Thyroid gland (tissue), 4 donors: ENCODE data around the gene PYDC1. TPM values are rescaled to one million over a fixed set of nuclear protein-coding genes. Genes with fewer than 3 reads are reported as not detected.

ENCODE experiments used
- DNase-seq, 2 donors: peaks; one replicate each; pipeline ENCODE4 v3.0.0-alpha.2; 2019
- H3K27ac ChIP-seq, 3 donors: fragments of 200-600 bp; sonication (generic); 1 replicate in 2 of 3; 2 replicates in 1 of 3; pipeline ENCODE4 v1.5.1; 2016 to 2019; ENCODE audit warnings: mild to moderate bottlenecking in 1 of 3, moderate library complexity in 1 of 3
- H3K27me3 ChIP-seq: fragments of 200-600 bp; sonication (generic); one replicate; pipeline ENCODE4 v1.5.1; 2019
- H3K36me3 ChIP-seq, 2 donors: fragments of 200-600 bp; sonication (generic); one replicate each; pipeline ENCODE4 v1.5.1; 2016 to 2019
- H3K4me1 ChIP-seq, 2 donors: fragments of 200-600 bp; sonication (generic); one replicate each; pipeline ENCODE4 v1.5.1; 2017 to 2019
- H3K4me3 ChIP-seq, 3 donors: fragments of 200-600 bp; sonication (generic); replicated peaks in 1 of 3; 1 replicate in 2 of 3; 2 replicates in 1 of 3; pipeline ENCODE4 v1.5.1; 2016; ENCODE audit warnings: mild to moderate bottlenecking in 1 of 3
- H3K9me3 ChIP-seq: fragments of 200-600 bp; sonication (generic); one replicate; pipeline ENCODE4 v1.5.1; 2017
- POLR2A ChIP-seq, 2 donors: fragments of 450-650 bp; IDR thresholded peaks; one replicate each; pipeline ENCODE4 v1.6.1; 2017; ENCODE audit warnings: antibody characterized with exemption in 2 of 2, mild to moderate bottlenecking in 2 of 2, moderate library complexity in 1 of 2
- WGBS, 2 donors: methylation state at CpG; one replicate each; pipeline ENCODE4 v1.1.5; 2017; 5-methylcytosine and 5-hydroxymethylcytosine counted together
- intact Hi-C: fragments of 100-400 bp; cut with DNase I; formaldehyde crosslinking; loops from one replicate; pipeline ENCODE4 v1.15.1; 2023
- total RNA-seq, 4 donors: library from RNA; depleted of rRNA; stranded (reverse); fragments of >200 nt; gene quantifications; one replicate each; pipeline ENCODE4 v1.2.3, GENCODE V29; 2016
- TF ChIP-seq, protein P1 (sequence below), 6 experiments: fragments of 200-600 bp in 3 of 6; fragments of 450-650 bp in 3 of 6; sonication (generic) in 3 of 6; IDR thresholded peaks; one replicate each; pipeline ENCODE4 v1.5.1; 2016 to 2019; ENCODE audit warnings: antibody characterized with exemption in 6 of 6, mild to moderate bottlenecking in 2 of 6, inconsistent platforms in 1 of 6, moderate library complexity in 1 of 6

Gene PYDC1
- total RNA-seq, 4 donors from 2014 or later, result not detected

DNA sequence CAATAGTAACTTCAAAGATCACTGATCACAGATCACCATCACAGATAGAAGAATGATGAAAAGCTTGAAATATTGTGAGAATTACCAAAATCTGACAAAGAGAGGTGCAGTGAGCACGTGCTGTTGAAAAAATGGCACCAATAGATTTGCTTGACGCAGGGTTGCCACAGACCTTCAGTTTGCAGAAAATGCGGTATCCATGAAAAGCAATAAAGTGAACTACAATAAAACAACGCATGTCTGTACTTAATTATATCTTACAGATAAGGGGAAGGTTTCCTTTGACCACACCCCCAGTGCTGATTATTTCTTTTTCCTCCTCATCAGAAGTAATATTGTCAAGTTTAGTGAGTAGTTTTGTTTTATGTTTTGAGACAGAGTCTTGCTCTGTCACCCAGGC is 21.1 kb upstream of the PYDC1 start:
- WGBS, 2 donors, result 90 to 93% methylated on average over 4 of the region's 4 CpGs
- H3K27ac ChIP-seq, result no peak overlapping the region
- no peak overlapping the region for H3K4me3 ChIP-seq
- DNase-seq, result no peak
- TF ChIP-seq, protein P1, sequence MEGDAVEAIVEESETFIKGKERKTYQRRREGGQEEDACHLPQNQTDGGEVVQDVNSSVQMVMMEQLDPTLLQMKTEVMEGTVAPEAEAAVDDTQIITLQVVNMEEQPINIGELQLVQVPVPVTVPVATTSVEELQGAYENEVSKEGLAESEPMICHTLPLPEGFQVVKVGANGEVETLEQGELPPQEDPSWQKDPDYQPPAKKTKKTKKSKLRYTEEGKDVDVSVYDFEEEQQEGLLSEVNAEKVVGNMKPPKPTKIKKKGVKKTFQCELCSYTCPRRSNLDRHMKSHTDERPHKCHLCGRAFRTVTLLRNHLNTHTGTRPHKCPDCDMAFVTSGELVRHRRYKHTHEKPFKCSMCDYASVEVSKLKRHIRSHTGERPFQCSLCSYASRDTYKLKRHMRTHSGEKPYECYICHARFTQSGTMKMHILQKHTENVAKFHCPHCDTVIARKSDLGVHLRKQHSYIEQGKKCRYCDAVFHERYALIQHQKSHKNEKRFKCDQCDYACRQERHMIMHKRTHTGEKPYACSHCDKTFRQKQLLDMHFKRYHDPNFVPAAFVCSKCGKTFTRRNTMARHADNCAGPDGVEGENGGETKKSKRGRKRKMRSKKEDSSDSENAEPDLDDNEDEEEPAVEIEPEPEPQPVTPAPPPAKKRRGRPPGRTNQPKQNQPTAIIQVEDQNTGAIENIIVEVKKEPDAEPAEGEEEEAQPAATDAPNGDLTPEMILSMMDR (IDR thresholded peaks at IDR 0.05), result no peak
- TF ChIP-seq POLR2A (IDR thresholded peaks at IDR 0.05), result no peak
- no peaks in the 10 kb centered on the region for H3K4me1 ChIP-seq
- intact Hi-C loops, result no loop called here
- no peaks in the 10 kb centered on the region for H3K36me3 ChIP-seq
- no peaks in the 10 kb centered on the region for H3K9me3 ChIP-seq
- no peaks in the 10 kb centered on the region for H3K27me3 ChIP-seq

DNA sequence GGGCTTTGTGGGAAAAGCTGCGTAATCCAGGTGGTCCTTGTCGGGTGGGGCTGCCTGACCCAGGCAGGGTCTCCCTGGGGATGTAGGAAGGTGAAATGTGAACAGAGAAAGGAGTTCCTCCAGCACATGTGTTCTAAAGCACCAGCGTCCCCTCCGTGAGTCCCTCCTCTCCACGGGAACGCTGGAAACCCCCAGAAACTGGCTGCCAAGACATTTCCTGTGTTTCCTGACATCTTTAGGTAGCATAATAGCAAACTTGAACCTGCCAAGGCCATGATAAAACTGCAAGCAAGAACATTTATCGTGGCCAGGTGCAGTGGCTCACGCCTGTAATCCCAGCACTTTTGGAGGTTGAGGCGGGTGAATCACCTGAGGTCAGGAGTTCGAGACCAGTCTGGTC is 12.6 kb upstream of the PYDC1 start:
- H3K36me3 ChIP-seq, result no peaks in the 10 kb centered on the region
- TF ChIP-seq, protein P1 (IDR thresholded peaks at IDR 0.05), result no peak
- no peak for TF ChIP-seq POLR2A (IDR thresholded peaks at IDR 0.05)
- peaks cover 0 to 4% of the 10 kb centered on the region in 2 donors for H3K4me1 ChIP-seq
- no peak for DNase-seq
- no peaks in the 10 kb centered on the region for H3K27me3 ChIP-seq
- WGBS, 2 donors, result 62 to 73% methylated on average over 10 of the region's 10 CpGs
- intact Hi-C loops, result no loop called here
- no peak overlapping the region for H3K27ac ChIP-seq
- no peak overlapping the region for H3K4me3 ChIP-seq
- no peaks in the 10 kb centered on the region for H3K9me3 ChIP-seq

DNA sequence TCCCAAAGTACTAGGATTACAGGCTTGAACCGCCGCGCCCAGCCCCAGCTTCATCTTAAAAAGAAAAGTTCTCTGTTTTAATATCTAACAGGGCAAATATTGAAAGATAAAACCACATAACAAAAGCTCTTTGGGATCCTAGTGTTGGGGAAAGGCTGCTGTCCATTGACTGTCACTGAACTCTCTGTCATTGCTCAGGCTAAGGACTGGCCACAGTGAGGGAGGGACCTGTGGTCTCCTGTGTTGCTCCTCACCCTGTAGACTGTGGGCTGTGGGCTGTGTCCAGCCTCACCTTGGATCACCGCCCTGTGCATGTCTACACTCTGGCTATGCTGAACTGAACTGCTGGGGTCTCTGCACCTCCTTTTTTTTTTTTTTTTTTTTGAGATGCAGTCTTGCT is 11.3 kb upstream of the PYDC1 start:
- no peak overlapping the region for H3K27ac ChIP-seq
- intact Hi-C loops, result no loop called here

DNA sequence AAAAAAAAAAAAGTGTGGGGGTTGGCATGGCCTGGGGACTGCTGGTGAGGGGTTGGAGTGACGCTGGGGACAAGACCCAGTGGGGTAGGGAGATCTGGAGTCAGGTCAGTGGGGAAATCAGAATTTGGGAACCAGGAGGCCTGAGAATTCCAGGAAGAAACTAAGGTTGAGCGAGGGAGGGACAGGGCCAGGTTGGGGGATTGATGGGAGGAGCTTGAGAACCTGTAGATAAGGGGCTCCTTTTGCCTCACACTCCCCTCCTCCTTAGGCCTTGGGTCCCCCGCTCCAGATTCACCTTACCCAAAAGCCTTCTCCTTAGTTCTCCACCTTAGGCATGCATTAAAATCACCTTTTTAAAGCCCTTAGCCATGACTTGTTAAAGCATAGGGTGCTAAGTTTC is 8.3 kb upstream of the PYDC1 start:
- intact Hi-C loops, result no loop called here
- 93% methylated on average over 3 of the region's 3 CpGs for WGBS, 2 donors
- peaks cover 0 to 4% of the 10 kb centered on the region in 2 donors for H3K4me1 ChIP-seq
- TF ChIP-seq POLR2A (IDR thresholded peaks at IDR 0.05), result no peak
- TF ChIP-seq, protein P1 (IDR thresholded peaks at IDR 0.05), result no peak
- no peak overlapping the region for H3K4me3 ChIP-seq
- H3K9me3 ChIP-seq, result no peaks in the 10 kb centered on the region
- no peak for DNase-seq
- H3K36me3 ChIP-seq, result no peaks in the 10 kb centered on the region
- H3K27me3 ChIP-seq, result no peaks in the 10 kb centered on the region
- no peak overlapping the region for H3K27ac ChIP-seq

More for the DNA sequence above, 11.3 kb upstream of the PYDC1 start:
- H3K27me3 ChIP-seq, result no peaks in the 10 kb centered on the region
- DNase-seq, result no peak
- no peaks in the 10 kb centered on the region for H3K36me3 ChIP-seq
- TF ChIP-seq, protein P1 (IDR thresholded peaks at IDR 0.05), result no peak
- no peak for TF ChIP-seq POLR2A (IDR thresholded peaks at IDR 0.05)
- WGBS, 2 donors, result 97 to 98% methylated on average over 4 of the region's 4 CpGs
- peaks cover 0 to 4% of the 10 kb centered on the region in 2 donors for H3K4me1 ChIP-seq
- no peak overlapping the region for H3K4me3 ChIP-seq
- H3K9me3 ChIP-seq, result no peaks in the 10 kb centered on the region

DNA sequence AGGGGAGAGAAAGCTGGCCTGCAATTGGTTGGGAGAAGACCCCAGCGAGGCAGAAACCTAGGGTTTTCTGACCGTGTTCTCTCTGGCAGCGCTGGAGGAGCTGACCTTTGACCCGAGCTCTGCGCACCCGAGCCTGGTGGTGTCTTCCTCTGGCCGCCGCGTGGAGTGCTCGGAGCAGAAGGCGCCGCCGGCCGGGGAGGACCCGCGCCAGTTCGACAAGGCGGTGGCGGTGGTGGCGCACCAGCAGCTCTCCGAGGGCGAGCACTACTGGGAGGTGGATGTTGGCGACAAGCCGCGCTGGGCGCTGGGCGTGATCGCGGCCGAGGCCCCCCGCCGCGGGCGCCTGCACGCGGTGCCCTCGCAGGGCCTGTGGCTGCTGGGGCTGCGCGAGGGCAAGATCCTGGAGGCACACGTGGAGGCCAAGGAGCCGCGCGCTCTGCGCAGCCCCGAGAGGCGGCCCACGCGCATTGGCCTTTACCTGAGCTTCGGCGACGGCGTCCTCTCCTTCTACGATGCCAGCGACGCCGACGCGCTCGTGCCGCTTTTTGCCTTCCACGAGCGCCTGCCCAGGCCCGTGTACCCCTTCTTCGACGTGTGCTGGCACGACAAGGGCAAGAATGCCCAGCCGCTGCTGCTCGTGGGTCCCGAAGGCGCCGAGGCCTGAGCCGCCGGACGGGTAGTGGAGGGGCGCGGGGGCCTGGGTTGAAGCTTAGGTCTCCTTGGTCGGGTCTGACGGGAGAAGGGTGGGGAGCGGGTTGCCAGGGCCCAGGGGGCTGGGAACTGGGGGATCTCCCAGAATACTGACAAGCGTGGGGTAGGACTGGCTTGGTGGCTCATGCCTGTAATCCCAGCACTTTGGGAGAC is 7.4 kb upstream of the PYDC1 start:
- intact Hi-C loops, result no loop called here
- H3K9me3 ChIP-seq, result no peaks in the 10 kb centered on the region
- no peaks in the 10 kb centered on the region for H3K27me3 ChIP-seq
- H3K27ac ChIP-seq, result no peak overlapping the region
- no peak overlapping the region for H3K4me3 ChIP-seq
- 80 to 81% methylated on average over 54 to 56 of the region's 80 CpGs for WGBS, 2 donors
- peaks cover 0 to 2% of the 10 kb centered on the region in 2 donors for H3K4me1 ChIP-seq
- no peak for TF ChIP-seq POLR2A (IDR thresholded peaks at IDR 0.05)
- TF ChIP-seq, protein P1 (IDR thresholded peaks at IDR 0.05), result no peak
- DNase-seq, result no peak
- no peaks in the 10 kb centered on the region for H3K36me3 ChIP-seq
